Measurements from ENCODE around the gene SOHLH2. TPM values are rescaled to one million over a fixed set of nuclear protein-coding genes. Genes with fewer than 3 reads are reported as not detected.

The SOHLH2 gene
- total and polyA plus RNA-seq, 2 of the 4 experiments (the other 2 are of a cell fraction): 0.17 to 0.18 TPM

- CTCF ChIA-PET: no interaction called here
- no peak within 1 kb of the TSS for H3K4ac ChIP-seq (ENCODE audit: low read depth, low read length)
- no peak within 1 kb of the TSS for H2BK15ac ChIP-seq (ENCODE audit: low read depth, low read length)
- TF ChIP-seq SMC3 (IDR thresholded peaks at IDR 0.05; ENCODE audit: low read depth, low read length) (no peak), CTCF (conservative IDR thresholded peaks at IDR 0.05; ENCODE audit: low read depth, low read length) (no peak), MAFK (IDR thresholded peaks at IDR 0.05; ENCODE audit: low read depth, low read length) (no peak), RFX5 (IDR thresholded peaks at IDR 0.05; ENCODE audit: low read depth, low read length) (no peak), RAD21 (IDR thresholded peaks at IDR 0.05; ENCODE audit: low read length) (no peak), FOS (IDR thresholded peaks at IDR 0.05; ENCODE audit: low read depth, low read length) (no peak), RCOR1 (IDR thresholded peaks at IDR 0.05; ENCODE audit: insufficient replicate concordance, low read length) (no peak), CHD1 (IDR thresholded peaks at IDR 0.05; ENCODE audit: low read depth, low read length) (no peak)
- no peak within 1 kb of the TSS for H3K9ac ChIP-seq (ENCODE audit: low read depth, low read length)
- peak within 1 kb of the TSS; percentile 55 for H2AFZ ChIP-seq (replicated peaks; ENCODE audit: low read length, poor library complexity)
- no peak within 1 kb of the TSS for H3K56ac ChIP-seq (ENCODE audit: extremely low read depth, insufficient read depth, low read length)
- no peak within 1 kb of the TSS for H2BK5ac ChIP-seq (ENCODE audit: low read depth, low read length, poor library complexity, severe bottlenecking)
- DNase-seq: no peak
- no peak within 1 kb of the TSS for H2BK20ac ChIP-seq (ENCODE audit: low read depth, low read length)
- no peak within 1 kb of the TSS for H3K23ac ChIP-seq (ENCODE audit: low read depth, low read length)
- H3K27me3 ChIP-seq (ENCODE audit: control insufficient read depth, insufficient read depth, low read length): peaks cover 31% of the 10 kb centered on the region
- no peak within 1 kb of the TSS for H2BK120ac ChIP-seq (ENCODE audit: low read depth, low read length)
- no peak within 1 kb of the TSS for H4K91ac ChIP-seq (ENCODE audit: insufficient read depth, low read depth, low read length)
- intact Hi-C loops (cut with micrococcal nuclease) (no loop called here), in situ Hi-C loops (cut with MboI; ENCODE audit: low sequenced_read_pairs) (no loop called here), dilution Hi-C loops (cut with HindIII; ENCODE audit: low sequenced_read_pairs, unreplicated experiment) (no loop called here)
- no peaks in the 10 kb centered on the region for H4K20me1 ChIP-seq (ENCODE audit: insufficient read depth, low read length)
- H3K4me3 ChIP-seq (ENCODE audit: insufficient read depth, low read depth, low read length): peak within 1 kb of the TSS; percentile 19; the same call in 1 of the 2 replicates
- no peaks in the 10 kb centered on the region for H3K9me1 ChIP-seq (ENCODE audit: insufficient read depth, low read length)
- H3K4me2 ChIP-seq (ENCODE audit: low read depth, low read length): peak within 1 kb of the TSS; percentile 59; the same call in 1 of the 2 replicates
- POLR2A ChIA-PET (ENCODE audit: unreplicated experiment): no interaction called here
- no peaks in the 10 kb centered on the region for H3K9me3 ChIP-seq (ENCODE audit: control insufficient read depth, insufficient read depth, low read length)
- no peak within 1 kb of the TSS for H3K18ac ChIP-seq (ENCODE audit: low read depth, low read length)
- no peak within 1 kb of the TSS for H4K8ac ChIP-seq (ENCODE audit: low read depth in 2 of 2, low read length in 2 of 2)
- no peak within 1 kb of the TSS for H3K14ac ChIP-seq (replicated peaks; ENCODE audit: low read depth, low read length)
- no peak within 1 kb of the TSS for H3K27ac ChIP-seq (ENCODE audit: insufficient read depth, low read length)
- H3K79me1 ChIP-seq (ENCODE audit: low read depth in 1 of 2, low read length in 2 of 2): no peaks in the 10 kb centered on the region
- WGBS, 2 experiments (ENCODE audit: extremely low coverage in 2 of 2, insufficient read length in 1 of 2): 6% methylated on average over 10 of the region's 48 CpGs; no CpG with 5 or more reads in 1 of the 2 experiments
- no peaks in the 10 kb centered on the region for H3K36me3 ChIP-seq (ENCODE audit: control insufficient read depth, insufficient read depth, low read length)
- BruUV-seq (replicated peaks): no TSS peak
- ATAC-seq (ENCODE audit: low read depth): peak; percentile 83
- H2AK5ac ChIP-seq (ENCODE audit: low read depth, low read length): no peak within 1 kb of the TSS
- H2AK9ac ChIP-seq (replicated peaks; ENCODE audit: low read depth, low read length, poor library complexity): no peak within 1 kb of the TSS
- H4K5ac ChIP-seq (ENCODE audit: low read depth, low read length): no peak within 1 kb of the TSS
- H3K4me1 ChIP-seq (ENCODE audit: control insufficient read depth, insufficient read depth, low read length): no peaks in the 10 kb centered on the region
Measured at GRCh38 chr13:36131222-36131930, 83.0 kb downstream of the SOHLH2 start, which contains the start of gene DCLK1. DCLK1 (minus strand) TSS chr13:36131382.
